GM19043 (cell line): ENCODE results near the gene AFP.

Experiments
- ATAC-seq: cut with Tn5 transposase; IDR thresholded peaks from one replicate; pipeline ENCODE4 v1.9.1; 2021; ENCODE audit warnings: low read depth; ENCODE audit not compliant: unreplicated experiment

AFP gene

DNA sequence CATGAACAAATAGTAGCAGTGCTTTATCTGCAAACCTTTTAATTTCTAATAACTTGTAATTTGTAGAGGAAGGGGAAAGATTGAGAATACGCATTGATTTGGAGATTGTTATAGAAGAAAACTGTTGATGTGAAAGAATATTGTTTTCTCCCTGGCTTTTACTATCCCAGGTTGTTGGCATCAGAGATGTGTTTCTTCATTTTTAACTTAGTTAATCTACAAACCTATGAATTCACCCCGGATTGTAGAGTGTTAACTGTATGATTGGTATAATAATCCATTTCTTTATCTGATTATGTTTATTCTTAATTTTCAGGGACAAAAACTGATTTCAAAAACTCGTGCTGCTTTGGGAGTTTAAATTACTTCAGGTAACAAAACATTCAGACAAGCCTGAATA, 18.9 kb downstream of the AFP start:
- no peak for ATAC-seq

DNA sequence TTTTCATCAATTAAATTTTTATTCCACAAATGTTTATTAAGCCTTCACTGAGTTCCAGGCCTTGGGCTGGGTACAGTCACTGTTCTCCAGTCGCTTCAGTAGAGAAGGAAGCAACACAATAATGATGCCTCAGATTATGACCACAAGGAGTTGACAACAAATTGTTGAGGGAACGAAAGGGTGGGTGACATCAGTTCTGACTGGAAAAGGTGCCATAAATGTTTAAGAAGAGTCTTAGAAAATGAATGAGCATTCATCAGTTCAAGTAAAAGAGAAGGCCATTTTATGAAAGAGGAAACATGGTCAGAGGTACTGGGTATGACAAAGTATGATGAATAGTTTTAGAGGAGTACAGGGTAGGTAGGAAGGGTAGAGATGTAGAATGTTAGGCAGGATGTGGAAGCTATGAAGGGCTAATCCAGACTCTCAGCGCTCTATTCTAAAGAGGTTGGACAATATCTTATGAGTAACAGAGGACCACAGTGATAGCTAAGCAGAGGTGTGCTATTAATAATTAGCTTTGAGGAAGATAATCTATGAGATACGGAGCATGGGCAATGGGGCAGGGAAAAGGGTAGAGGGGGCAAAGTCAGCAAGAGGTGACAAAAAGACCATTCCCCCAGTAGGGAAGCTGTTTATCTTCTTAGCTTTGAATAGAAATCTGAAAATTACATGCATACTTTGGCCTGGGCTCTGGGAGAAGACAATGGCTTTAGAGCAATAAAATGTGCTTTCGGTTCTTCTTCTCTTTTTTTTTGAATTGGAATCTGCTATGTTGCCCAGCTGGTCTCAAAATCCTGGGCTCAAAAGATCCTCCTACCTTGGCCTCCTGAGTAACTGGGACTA, 20.4 kb downstream of the AFP start:
- ATAC-seq: no peak

GRCh38 chr4:73458184-73459047, 22.4 kb downstream of the AFP start:
- no peak for ATAC-seq

- no peak for ATAC-seq
Measured at GRCh38 chr4:73459048-73459421, 23.0 kb downstream of the AFP start.

DNA sequence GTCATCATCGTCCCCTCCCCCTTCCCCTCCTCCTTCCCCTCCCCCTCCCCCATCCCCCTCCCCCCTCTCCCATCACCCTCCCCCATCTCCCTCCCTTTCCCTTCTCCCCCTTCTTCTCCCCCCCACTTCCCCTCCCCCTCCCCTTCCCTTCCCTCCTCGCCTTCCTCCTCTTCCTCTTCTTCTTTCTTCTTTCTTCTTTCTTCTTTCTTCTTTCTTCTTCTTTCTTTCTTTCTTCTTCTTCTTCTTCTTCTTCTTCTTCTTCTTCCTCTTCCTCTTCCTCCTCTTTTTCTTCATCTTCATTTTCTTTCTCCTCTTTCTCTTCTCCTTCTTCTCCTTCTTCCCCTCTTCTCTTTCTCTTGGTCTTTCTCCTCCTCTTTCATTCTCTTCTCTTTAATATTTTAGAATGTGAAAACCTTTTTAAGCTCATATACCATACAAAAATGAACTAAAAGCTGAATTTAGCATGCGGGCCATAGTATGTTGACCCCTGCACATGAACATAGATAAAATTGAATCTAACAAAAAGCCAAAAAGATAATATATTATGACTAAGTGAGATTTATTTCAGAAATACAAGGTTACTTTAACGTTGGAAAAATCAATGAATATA, 25.0 kb downstream of the AFP start:
- no peak for ATAC-seq

DNA sequence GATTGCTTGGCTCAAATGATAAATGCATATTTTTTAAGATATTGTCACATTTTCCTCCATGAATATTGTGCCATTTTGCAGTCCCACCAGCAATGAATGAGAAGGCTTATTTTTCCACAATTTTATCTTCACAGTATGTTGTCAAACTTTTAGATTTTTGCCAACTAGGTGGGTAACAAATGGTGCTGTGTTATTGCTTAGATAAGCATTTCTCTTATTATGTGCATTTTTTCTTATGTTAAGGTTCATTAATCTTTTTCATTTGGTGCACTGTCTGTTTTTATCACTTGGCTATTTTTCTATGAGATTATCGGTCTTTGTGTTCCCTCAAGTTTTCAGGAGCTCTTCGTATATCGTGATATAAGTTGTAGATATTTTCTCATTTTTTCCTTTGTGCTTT, 32.1 kb downstream of the AFP start:
- ATAC-seq: no peak

- no peak for ATAC-seq
Measured at GRCh38 chr4:73470728-73471127, 34.7 kb downstream of the AFP start.

DNA sequence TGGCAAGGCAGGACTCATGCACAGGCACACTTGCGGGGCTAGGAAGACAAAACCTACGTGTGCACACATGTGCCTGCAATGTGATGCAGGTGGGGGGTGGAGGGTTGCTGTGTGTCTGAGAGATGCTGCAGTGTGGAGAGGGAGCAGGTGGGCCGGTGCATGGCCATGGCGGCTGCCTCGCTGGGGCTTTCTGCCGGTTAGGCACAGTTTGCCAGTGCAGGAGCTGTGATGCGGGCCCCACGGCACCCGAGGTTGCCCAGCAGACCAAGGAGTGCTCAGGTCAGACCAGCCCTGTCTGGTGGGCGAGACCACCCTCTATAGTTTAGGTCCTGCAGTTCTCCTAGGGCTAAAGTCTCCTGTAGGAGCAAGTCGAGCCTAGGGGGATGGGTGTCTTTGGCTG, 41.2 kb downstream of the AFP start:
- no peak for ATAC-seq

- no peak for ATAC-seq
Measured at GRCh38 chr4:73479323-73479722, 43.3 kb downstream of the AFP start.

GRCh38 chr4:73481358-73481757, 45.3 kb downstream of the AFP start, which contains the start of gene AFM:
Gene AFM, plus strand, starts transcription at chr4:73481745. Its CDS starts 31 bp downstream, at chr4:73481776.
- ATAC-seq: no peak

DNA sequence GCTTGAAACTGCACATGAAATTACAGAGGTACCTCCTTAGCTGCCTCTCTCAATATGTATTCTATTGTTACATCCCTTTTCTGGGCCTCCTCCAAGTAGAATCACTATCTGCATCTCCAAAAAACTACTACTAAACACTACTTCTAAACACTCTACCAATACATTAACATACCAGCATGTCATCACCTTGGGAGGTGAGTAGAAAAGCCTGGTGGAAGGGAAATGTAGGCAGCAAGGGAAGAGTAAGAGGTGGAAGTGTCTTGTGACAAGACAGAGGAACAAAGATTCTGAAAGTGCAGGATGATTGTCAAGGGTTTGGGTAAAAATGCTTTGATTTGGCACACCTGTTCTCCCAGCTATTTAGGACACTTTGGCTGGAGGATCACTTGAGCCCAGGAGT, 49.1 kb downstream of the AFP start:
- no peak for ATAC-seq

GRCh38 chr4:73485596-73485995, 49.6 kb downstream of the AFP start:
- ATAC-seq: no peak

GRCh38 chr4:73486497-73486896, 50.5 kb downstream of the AFP start:
- ATAC-seq: no peak

DNA sequence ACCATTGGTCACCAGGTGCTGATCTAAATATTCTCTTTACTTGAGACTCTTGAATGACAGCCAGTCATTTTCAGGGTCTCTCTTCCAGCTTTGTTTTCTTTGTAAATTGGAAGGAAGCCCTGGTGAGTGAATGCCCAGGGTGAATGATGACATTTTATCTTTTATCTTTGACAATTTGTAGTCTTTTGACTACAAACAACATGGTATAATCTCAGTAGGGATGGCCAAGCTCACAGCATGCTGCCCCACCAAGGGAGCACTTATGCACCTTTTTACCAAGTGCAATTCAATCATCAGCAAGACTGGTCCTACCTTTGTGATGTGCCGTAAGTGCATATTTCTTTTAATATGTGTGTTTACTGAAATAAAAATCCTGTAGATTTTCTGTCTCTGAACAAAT, 51.2 kb downstream of the AFP start:
- no peak for ATAC-seq

DNA sequence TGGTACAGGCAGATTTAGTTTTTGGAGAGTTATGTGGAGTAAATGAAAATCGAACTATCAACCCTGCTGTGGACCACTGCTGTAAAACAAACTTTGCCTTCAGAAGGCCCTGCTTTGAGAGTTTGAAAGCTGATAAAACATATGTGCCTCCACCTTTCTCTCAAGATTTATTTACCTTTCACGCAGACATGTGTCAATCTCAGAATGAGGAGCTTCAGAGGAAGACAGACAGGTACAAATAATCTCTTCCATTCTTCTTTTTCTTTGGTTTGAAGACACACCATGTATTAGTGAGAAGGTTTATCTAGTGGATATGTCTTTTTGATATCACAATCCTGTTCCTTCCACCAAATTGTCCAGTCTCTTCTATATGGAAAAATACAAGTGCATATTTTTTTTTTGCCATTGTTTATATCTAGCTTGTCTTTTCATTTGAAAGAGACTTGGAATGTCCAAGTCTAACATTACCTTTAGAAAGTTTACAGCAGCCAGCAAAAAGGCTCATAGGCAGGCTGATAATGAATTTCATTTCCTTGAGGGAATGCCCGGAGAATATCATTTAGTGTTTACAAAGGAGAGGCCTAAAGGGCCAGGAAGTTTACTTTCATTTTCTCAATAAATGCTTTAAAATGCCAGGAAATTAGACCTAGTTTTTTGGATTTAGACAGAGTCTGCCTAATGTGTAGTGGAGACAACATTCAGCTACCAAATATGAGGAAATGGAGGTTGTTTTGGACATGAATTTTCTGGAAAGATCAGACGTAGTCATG, 64.2 kb downstream of the AFP start:
- no peak for ATAC-seq

GRCh38 chr4:73501664-73502265, 65.7 kb downstream of the AFP start:
- ATAC-seq: no peak

DNA sequence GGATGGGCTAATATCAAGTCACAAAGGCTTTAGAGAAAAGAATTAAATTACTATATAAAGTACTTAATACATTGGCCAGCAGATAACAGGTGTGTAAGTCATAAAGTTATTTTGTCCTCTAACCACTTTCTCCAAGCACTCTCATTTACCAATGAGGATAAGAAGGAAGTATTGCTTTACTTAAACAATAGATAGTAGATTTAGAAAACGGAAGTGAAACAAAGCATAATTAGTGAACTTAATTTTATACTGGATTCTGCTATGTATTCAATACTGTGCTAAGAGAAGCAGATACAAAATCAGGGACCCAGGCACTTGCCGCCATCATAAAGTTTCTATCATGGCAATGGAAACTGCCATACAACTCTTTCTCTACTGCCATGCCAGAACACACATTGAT, 69.5 kb downstream of the AFP start:
- ATAC-seq: no peak
